ENCODE measurements around the gene VEZT.
A peak's percentile ranks its signal among the peaks of the same experiment; 100 is the strongest.

Gene VEZT

DNA sequence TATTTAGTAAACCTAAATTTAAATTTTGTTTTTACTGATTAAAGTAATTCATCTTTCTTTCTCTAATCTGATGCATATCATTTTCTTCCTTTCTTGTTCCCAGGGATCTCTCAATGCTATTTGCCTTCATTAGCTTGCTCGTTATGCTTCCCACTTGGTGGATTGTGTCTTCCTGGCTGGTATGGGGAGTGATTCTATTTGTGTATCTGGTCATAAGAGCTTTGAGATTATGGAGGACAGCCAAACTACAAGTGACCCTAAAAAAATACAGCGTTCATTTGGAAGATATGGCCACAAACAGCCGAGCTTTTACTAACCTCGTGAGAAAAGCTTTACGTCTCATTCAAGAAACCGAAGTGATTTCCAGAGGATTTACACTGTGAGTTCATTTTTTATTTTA is 48.6 kb downstream of the VEZT start:
- TF ChIP-seq, protein P1, sequence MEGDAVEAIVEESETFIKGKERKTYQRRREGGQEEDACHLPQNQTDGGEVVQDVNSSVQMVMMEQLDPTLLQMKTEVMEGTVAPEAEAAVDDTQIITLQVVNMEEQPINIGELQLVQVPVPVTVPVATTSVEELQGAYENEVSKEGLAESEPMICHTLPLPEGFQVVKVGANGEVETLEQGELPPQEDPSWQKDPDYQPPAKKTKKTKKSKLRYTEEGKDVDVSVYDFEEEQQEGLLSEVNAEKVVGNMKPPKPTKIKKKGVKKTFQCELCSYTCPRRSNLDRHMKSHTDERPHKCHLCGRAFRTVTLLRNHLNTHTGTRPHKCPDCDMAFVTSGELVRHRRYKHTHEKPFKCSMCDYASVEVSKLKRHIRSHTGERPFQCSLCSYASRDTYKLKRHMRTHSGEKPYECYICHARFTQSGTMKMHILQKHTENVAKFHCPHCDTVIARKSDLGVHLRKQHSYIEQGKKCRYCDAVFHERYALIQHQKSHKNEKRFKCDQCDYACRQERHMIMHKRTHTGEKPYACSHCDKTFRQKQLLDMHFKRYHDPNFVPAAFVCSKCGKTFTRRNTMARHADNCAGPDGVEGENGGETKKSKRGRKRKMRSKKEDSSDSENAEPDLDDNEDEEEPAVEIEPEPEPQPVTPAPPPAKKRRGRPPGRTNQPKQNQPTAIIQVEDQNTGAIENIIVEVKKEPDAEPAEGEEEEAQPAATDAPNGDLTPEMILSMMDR (IDR thresholded peaks at IDR 0.05; ENCODE audit: low read length, missing control alignments): no peak
- no peak overlapping the region for H3K4me3 ChIP-seq (replicated peaks; ENCODE audit: low read depth, low read length)
- no peak for DNase-seq (ENCODE audit: low read depth)

DNA sequence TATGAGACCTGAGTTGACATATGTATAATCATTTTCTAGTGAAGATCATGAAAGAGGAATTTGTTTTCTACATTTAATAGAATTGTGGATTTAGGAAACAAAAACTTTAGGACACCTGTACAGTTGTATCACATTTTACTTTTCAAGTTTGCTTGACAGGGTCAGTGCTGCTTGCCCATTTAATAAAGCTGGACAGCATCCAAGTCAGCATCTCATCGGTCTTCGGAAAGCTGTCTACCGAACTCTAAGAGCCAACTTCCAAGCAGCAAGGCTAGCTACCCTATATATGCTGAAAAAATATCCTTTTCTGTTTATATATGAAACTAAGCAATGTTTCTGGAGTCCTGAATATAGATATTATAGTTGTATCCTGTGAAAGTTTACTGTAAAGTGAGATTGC is 52.3 kb downstream of the VEZT start:
- TF ChIP-seq, protein P1 (IDR thresholded peaks at IDR 0.05; ENCODE audit: low read length, missing control alignments): no peak
- no peak overlapping the region for H3K4me3 ChIP-seq (replicated peaks; ENCODE audit: low read depth, low read length)
- DNase-seq (ENCODE audit: low read depth): no peak

GRCh38 chr12:95271465-95271864 is 53.9 kb downstream of the VEZT start:
- no peak for DNase-seq (ENCODE audit: low read depth)
- H3K4me3 ChIP-seq (replicated peaks; ENCODE audit: low read depth, low read length): no peak overlapping the region
- TF ChIP-seq, protein P1 (IDR thresholded peaks at IDR 0.05; ENCODE audit: low read length, missing control alignments): no peak

GRCh38 chr12:95277139-95277538 is 59.5 kb downstream of the VEZT start:
- H3K4me3 ChIP-seq (replicated peaks; ENCODE audit: low read depth, low read length): no peak overlapping the region
- TF ChIP-seq, protein P1 (IDR thresholded peaks at IDR 0.05; ENCODE audit: low read length, missing control alignments): no peak
- peak; percentile 86 for DNase-seq (ENCODE audit: low read depth)

DNA sequence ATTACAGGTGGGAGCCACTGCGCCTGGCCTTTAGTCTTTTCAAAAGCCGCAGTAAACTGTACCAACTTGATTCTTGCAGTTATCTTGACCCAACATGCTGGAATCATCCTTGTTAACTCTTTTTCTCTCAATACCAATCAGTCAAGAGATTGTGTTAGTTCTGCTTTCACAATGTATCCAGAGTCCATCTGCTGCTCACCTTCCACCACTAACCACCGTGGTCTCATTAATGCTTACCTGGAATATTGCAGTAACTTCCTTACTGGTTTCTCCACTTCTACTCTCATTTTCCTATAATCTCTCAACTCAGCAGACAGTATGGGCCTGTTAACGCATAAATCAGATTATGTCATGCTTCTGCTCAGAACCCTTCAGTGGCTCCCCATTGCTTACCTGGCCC is 62.2 kb downstream of the VEZT start:
- TF ChIP-seq, protein P1 (IDR thresholded peaks at IDR 0.05; ENCODE audit: low read length, missing control alignments): no peak
- DNase-seq (ENCODE audit: low read depth): no peak
- no peak overlapping the region for H3K4me3 ChIP-seq (replicated peaks; ENCODE audit: low read depth, low read length)

DNA sequence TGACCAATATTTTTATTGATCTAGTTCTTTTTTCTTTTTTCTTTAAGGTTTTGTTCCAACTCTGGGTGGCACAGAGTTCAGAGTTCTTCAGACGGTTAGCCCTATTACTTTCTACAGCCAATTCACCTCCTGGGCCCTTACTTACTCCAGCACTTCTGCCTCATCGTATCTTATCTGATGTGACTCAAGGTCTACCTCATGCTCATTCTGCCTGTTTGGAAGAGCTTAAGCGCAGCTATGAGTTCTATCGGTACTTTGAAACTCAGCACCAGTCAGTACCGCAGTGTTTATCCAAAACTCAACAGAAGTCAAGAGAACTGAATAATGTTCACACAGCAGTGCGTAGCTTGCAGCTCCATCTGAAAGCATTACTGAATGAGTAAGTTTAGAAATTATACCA is 64.7 kb downstream of the VEZT start:
- TF ChIP-seq, protein P1 (IDR thresholded peaks at IDR 0.05; ENCODE audit: low read length, missing control alignments): no peak
- H3K4me3 ChIP-seq (replicated peaks; ENCODE audit: low read depth, low read length): no peak overlapping the region
- DNase-seq (ENCODE audit: low read depth): peak; percentile 28

- H3K4me3 ChIP-seq (replicated peaks; ENCODE audit: low read depth, low read length): no peak overlapping the region
- TF ChIP-seq, protein P1 (IDR thresholded peaks at IDR 0.05; ENCODE audit: low read length, missing control alignments): no peak
- no peak for DNase-seq (ENCODE audit: low read depth)
Observed at GRCh38 chr12:95283371-95283770, 65.8 kb downstream of the VEZT start.
